IPS-18c (cell line): Measurements from ENCODE around the gene SEL1L3.

Experiments
- H3K4me3 ChIP-seq: 2 replicates; pipeline ENCODE4 v1.7.0; 2013; ENCODE audit warnings: low read depth, mild to moderate bottlenecking, low read length, moderate library complexity; ENCODE audit not compliant: insufficient read depth
- H3K9me3 ChIP-seq: one replicate; pipeline ENCODE4 v1.6.1; 2013; ENCODE audit warnings: mild to moderate bottlenecking, low read length, moderate library complexity; ENCODE audit not compliant: control insufficient read depth, insufficient read depth

Gene SEL1L3

GRCh38 chr4:25861280-25861950 lies 1.4 kb downstream of the SEL1L3 start:
- no peaks in the 10 kb centered on the region for H3K9me3 ChIP-seq
- peak overlapping the region; percentile 59 for H3K4me3 ChIP-seq

- H3K4me3 ChIP-seq, result no peak overlapping the region
- no peaks in the 10 kb centered on the region for H3K9me3 ChIP-seq
These were observed 2.1 kb downstream of the SEL1L3 start for GRCh38 chr4:25860586-25861279.

GRCh38 chr4:25859429-25860148 lies 3.2 kb downstream of the SEL1L3 start:
- H3K4me3 ChIP-seq, result no peak overlapping the region
- H3K9me3 ChIP-seq, result no peaks in the 10 kb centered on the region

- no peak overlapping the region for H3K4me3 ChIP-seq
- H3K9me3 ChIP-seq, result no peaks in the 10 kb centered on the region
These were observed 4.9 kb downstream of the SEL1L3 start for GRCh38 chr4:25857851-25858400.

GRCh38 chr4:25857403-25857802 lies 5.4 kb downstream of the SEL1L3 start:
- H3K4me3 ChIP-seq, result no peak overlapping the region
- no peaks in the 10 kb centered on the region for H3K9me3 ChIP-seq

- H3K4me3 ChIP-seq, result no peak overlapping the region
These were observed 6.0 kb downstream of the SEL1L3 start for GRCh38 chr4:25856756-25857155.

GRCh38 chr4:25852103-25852502 lies 10.7 kb downstream of the SEL1L3 start:
- Histone ChIP-seq H3K9me3 (no peaks in the 10 kb centered on the region), H3K4me3 (no peak overlapping the region)

More at GRCh38 chr4:25856756-25857155, 6.0 kb downstream of the SEL1L3 start:
- H3K9me3 ChIP-seq, result no peaks in the 10 kb centered on the region

- H3K4me3 ChIP-seq, result no peak overlapping the region
- no peaks in the 10 kb centered on the region for H3K9me3 ChIP-seq
These were observed 15.5 kb downstream of the SEL1L3 start for GRCh38 chr4:25847329-25847728.

GRCh38 chr4:25845841-25846653 lies 16.7 kb downstream of the SEL1L3 start:
- H3K9me3 ChIP-seq, result no peaks in the 10 kb centered on the region

GRCh38 chr4:25844961-25845712 lies 17.7 kb downstream of the SEL1L3 start:
- Histone ChIP-seq H3K4me3 (no peak overlapping the region), H3K9me3 (no peaks in the 10 kb centered on the region)

More at GRCh38 chr4:25845841-25846653, 16.7 kb downstream of the SEL1L3 start:
- no peak overlapping the region; the same call in 1 of the 2 replicates for H3K4me3 ChIP-seq

- Histone ChIP-seq H3K4me3 (no peak overlapping the region), H3K9me3 (no peaks in the 10 kb centered on the region)
These were observed 19.3 kb downstream of the SEL1L3 start for GRCh38 chr4:25843340-25844097.

- Histone ChIP-seq H3K4me3 (no peak overlapping the region), H3K9me3 (no peaks in the 10 kb centered on the region)
These were observed 20.5 kb downstream of the SEL1L3 start for GRCh38 chr4:25842229-25842845.

- no peak overlapping the region for H3K4me3 ChIP-seq
- no peaks in the 10 kb centered on the region for H3K9me3 ChIP-seq
These were observed 23.1 kb downstream of the SEL1L3 start for GRCh38 chr4:25839687-25840086.

- Histone ChIP-seq H3K4me3 (no peak overlapping the region), H3K9me3 (no peaks in the 10 kb centered on the region)
These were observed 23.6 kb downstream of the SEL1L3 start for GRCh38 chr4:25839233-25839632.

- no peak overlapping the region for H3K4me3 ChIP-seq
- H3K9me3 ChIP-seq, result no peaks in the 10 kb centered on the region
These were observed 24.3 kb downstream of the SEL1L3 start for GRCh38 chr4:25838526-25838925.
